ENCODE data around the gene BIN1. TPM values are rescaled to one million over a fixed set of nuclear protein-coding genes. Genes with fewer than 3 reads are reported as not detected.

Gene BIN1
- total RNA-seq, 1 donor from 2014 or later, result 90.9 TPM

GRCh38 chr2:127058246-127058953 is 48.6 kb downstream of the BIN1 start:
- H3K27me3 ChIP-seq (ENCODE audit: control insufficient read depth, insufficient read depth, low read length), result no peaks in the 10 kb centered on the region
- no peak overlapping the region for H3K4me3 ChIP-seq (ENCODE audit: low read depth, low read length)
- DNase-seq (ENCODE audit: low read depth), result no peak
- no peaks in the 10 kb centered on the region for H3K36me3 ChIP-seq (ENCODE audit: control insufficient read depth, insufficient read depth, low read length)
- TF ChIP-seq CTCF (IDR thresholded peaks at IDR 0.05; ENCODE audit: insufficient read depth, low read length, poor library complexity, severe bottlenecking), result no peak

- Histone ChIP-seq H3K36me3 (ENCODE audit: control insufficient read depth, insufficient read depth, low read length) (no peaks in the 10 kb centered on the region), H3K4me3 (ENCODE audit: low read depth, low read length) (no peak overlapping the region), H3K27me3 (ENCODE audit: control insufficient read depth, insufficient read depth, low read length) (no peaks in the 10 kb centered on the region)
- no peak for TF ChIP-seq CTCF (IDR thresholded peaks at IDR 0.05; ENCODE audit: insufficient read depth, low read length, poor library complexity, severe bottlenecking)
- no peak for DNase-seq (ENCODE audit: low read depth)
Measured at GRCh38 chr2:127057371-127058245, 49.3 kb downstream of the BIN1 start.

GRCh38 chr2:127056631-127057370 is 50.2 kb downstream of the BIN1 start:
- no peak overlapping the region for H3K4me3 ChIP-seq (ENCODE audit: low read depth, low read length)
- no peak for DNase-seq (ENCODE audit: low read depth)
- TF ChIP-seq CTCF (IDR thresholded peaks at IDR 0.05; ENCODE audit: insufficient read depth, low read length, poor library complexity, severe bottlenecking), result no peak
- no peaks in the 10 kb centered on the region for H3K36me3 ChIP-seq (ENCODE audit: control insufficient read depth, insufficient read depth, low read length)
- no peaks in the 10 kb centered on the region for H3K27me3 ChIP-seq (ENCODE audit: control insufficient read depth, insufficient read depth, low read length)

GRCh38 chr2:127056086-127056485 is 50.9 kb downstream of the BIN1 start:
- TF ChIP-seq CTCF (IDR thresholded peaks at IDR 0.05; ENCODE audit: insufficient read depth, low read length, poor library complexity, severe bottlenecking), result no peak
- no peaks in the 10 kb centered on the region for H3K27me3 ChIP-seq (ENCODE audit: control insufficient read depth, insufficient read depth, low read length)
- H3K4me3 ChIP-seq (ENCODE audit: low read depth, low read length), result no peak overlapping the region
- no peaks in the 10 kb centered on the region for H3K36me3 ChIP-seq (ENCODE audit: control insufficient read depth, insufficient read depth, low read length)
- DNase-seq (ENCODE audit: low read depth), result no peak

GRCh38 chr2:127055786-127056076 is 51.2 kb downstream of the BIN1 start:
- H3K36me3 ChIP-seq (ENCODE audit: control insufficient read depth, insufficient read depth, low read length), result no peaks in the 10 kb centered on the region
- no peak for TF ChIP-seq CTCF (IDR thresholded peaks at IDR 0.05; ENCODE audit: insufficient read depth, low read length, poor library complexity, severe bottlenecking)

More at GRCh38 chr2:127055786-127056076, 51.2 kb downstream of the BIN1 start:
- Histone ChIP-seq H3K27me3 (ENCODE audit: control insufficient read depth, insufficient read depth, low read length) (no peaks in the 10 kb centered on the region), H3K4me3 (ENCODE audit: low read depth, low read length) (no peak overlapping the region)
- no peak for DNase-seq (ENCODE audit: low read depth)

Data from kidney epithelial cell (primary cell).